ENCODE data around the gene MCM9.

MCM9 gene

DNA sequence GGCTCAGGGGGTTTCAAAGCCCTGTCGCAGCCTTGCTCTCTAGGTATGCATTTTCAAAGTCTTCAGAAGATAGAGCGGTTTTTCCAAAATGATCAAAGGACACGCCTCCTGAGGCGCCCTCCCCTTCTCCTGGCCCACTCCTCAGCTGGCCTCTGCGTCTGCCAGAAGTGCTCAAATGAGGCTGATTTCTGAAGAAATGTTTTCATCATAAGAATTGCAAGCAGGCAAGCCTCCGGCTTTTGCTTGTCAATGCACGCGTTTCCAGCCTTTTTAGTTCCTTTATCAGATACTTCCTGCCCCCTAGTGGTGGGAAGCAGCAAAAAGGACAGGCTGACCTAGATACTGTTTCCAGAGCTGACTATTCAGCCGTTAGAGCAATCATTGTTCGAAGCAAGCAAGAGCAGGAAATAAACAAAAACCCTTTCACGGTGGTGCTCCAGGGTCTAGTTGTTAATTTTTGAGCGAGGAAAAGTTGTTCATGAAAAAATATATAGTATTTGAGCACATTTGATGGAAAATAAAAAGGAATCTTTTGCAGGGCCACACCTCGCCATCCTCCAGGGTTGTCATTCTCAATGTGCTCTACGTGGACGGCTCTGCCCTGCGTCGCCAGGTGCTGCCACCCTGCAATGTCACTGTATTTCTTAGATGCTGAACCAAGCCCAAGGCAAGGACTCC, 134.4 kb downstream of the MCM9 start:
- DNase-seq (ENCODE audit: low spot score): peak; percentile 92

DNA sequence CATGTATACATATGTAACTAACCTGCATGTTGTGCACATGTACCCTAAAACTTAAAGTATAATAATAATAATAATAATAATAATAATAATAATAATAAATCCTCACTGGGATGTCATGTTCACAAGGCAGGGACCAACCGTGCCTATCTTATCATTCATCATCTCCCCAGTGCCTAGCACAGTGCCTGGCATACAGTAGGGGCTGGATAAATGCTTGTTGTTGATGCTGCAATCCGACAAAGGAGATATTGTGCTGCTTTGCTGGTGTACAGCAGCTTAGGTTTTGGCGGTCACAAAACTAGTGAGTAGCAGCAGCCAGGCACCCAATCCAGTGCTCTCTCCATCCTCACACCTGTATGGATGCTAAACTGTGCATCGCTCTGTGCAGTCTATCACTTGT, 135.1 kb downstream of the MCM9 start:
- no peak for DNase-seq (ENCODE audit: low spot score)

DNA sequence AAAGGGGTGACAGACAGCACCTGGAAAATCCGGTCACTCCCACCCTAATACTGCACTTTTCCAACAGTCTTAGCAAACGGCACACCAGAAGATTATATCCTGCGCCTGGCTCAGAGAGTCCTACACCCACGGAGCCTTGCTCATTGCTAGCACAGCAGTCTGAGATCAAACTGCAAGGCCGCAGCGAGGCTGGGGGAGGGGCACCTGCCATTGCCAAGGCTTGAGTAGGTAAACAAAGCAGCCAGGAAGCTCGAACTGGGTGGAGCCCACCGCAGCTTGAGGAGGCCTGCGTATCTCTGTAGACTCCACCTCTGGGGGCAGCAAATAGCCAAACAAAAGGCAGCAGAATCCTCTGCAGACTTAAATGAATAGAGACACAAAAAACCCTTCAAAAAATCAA, 138.4 kb downstream of the MCM9 start:
- DNase-seq (ENCODE audit: low spot score): peak; percentile 34

DNA sequence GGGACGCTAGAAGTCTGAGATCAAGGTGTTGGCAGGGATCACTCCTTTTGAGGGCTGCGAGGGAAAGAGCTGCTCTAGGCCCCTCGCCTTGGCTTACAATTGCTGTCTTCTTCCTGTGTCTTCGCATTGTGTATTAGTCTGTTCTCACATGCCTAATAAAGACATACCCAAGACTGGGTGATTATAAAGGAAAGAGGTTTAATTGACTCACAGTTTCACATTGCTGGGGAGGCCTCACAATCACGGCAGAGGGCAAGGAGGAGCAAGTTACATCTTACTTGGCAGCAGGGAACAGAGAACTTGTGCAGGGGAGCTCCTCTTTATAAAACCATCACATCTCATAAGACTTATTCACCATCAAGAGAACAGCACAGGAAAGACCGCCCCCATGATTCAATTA, 143.5 kb downstream of the MCM9 start:
- no peak for DNase-seq (ENCODE audit: low spot score)

DNA sequence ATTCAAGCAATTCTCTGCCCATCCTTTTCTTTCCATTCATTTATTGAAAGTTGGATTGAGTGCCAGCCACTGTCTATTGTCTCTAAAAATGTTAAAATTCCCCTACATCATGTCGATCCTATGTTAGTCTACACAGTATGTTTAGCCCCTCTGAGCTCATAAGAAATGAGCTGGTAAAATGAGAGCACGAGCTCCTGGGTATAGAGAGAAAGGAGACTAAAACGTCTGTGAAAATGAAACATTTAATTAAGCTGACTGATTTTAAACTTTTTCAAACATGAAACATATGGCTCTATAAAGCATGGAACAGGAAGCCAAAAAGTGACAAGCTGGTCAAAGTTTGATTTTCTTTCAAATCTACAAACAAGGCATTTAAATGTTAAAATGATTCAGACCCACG, 145.0 kb downstream of the MCM9 start:
- DNase-seq (ENCODE audit: low spot score): no peak

DNA sequence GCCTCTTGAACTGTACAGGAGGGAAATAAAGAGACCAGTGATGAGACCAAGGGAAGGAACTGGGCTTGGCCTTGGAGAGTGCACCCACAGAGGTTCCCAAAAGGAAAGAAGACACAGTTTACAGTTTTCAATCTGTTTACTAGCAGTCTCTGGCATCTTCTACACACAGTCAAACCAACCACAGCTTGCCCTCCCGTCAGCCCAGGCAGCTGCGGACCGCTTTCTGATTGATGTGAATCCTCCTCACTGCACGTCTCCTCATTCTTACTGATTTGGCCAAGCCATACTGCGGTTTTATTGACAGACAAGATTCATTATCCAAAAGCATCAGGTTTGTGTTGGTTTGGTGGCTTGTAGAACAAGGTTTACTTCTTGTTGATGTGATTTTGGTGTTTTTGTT, 145.5 kb downstream of the MCM9 start:
- no peak for DNase-seq (ENCODE audit: low spot score)

DNA sequence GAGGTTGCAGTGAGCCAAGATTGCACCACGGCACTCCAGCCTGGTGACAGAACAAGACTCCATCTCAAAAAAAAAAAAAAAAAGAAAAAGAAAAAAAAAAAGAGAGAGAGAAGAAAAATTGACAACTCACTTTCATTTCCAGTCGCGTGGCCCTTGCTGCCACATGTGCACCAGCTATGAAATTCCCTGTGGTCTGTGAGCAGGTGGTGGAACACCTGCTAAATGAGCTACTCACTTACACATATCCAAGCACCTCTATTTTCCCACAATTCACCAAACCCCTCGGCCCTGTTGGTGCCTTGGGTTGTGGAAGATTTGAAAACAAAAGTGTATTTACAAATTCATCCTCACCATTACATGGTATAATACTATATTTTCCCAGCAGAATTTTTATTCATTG, 146.3 kb downstream of the MCM9 start:
- no peak for DNase-seq (ENCODE audit: low spot score)

DNA sequence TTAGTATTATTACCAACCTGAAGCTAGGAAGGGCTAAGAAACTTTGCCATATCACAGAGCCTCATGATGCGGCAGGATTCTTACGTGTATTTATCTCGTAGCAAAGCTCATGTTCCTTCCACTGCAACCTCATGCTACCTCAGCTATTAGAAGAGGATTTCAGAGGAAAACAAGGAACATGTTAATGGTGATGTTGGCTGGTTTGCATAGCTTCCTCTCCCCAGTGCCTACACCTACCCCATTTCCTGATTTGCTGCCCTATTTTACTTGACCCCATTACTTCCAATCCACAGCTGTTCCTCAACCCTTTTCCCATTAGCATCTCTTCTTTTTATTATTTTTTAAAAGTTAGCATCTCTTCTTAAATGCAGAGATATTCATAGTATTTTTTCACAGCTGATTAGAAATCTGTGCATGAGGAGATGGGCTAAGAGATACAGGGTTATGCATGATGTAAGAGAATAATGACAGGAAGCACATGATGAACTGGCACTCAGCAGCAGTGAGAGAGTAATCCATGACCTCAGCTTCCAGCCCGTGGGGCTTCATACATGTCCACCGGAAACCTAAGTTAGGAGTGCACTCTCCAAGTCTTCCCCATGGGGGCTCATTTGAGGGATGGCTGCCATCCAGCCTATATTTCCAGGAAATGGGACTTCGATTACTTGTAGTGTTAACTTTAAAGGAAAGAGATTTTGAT, 147.1 kb downstream of the MCM9 start:
- no peak for DNase-seq (ENCODE audit: low spot score)

DNA sequence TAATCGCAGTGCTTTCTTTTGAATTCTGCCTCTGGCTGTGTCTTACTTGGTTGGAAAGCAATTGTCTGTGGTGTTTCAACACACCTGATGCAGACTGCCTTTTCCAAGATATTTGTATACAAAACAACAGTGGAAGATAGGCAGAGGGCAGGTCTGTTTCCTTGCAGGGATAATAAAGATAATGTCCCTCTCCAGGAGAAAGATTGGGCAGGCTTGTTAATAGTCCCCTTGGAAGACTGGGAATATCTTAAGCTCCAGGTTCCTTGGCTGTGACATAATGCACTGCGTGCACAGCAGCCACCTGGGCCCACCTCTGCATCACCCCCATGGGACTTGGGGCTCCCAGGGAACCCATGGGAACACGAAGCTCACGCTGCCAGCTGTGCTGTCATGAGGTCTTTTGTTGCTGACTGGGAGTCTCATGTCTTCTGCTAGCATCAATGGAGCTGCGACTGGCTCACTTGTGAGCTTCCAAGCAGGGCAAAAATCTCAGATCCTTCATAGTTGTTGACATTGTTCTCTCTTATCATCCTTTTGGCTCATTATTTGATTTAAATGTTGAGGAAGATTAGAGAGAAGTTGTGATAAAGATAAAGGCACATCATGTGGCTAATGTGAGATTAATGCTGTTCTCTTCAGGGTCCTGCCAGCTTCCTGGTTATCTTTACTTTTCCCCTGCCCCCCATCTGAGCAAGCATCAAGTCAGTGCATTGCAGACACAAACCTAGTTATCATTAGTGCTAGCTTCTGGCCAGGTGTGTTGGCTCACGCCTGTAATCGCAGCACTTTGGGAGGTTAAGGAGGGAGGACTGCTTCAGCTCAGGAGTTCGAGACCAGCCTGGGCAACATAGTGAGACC, 148.1 kb downstream of the MCM9 start:
- peak; percentile 12 for DNase-seq (ENCODE audit: low spot score)

DNA sequence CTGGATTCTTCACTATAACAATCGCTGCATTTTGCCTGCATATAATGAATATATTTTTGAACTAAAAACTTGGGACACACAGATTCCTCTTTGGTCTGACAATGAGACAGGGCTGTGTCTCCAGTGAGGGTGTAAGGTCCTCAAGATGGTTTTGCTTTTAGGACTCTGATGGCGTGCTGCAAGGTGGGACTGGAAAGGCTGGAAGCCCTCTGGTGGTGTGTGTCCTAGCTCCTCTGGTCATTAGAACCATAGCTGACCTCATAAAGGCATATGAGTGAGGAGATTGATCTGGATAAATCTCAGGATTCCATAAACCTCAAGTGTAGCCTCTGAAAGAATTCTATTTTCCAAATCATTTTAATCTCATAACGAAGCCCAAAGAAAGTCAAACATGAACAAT, 149.4 kb downstream of the MCM9 start:
- no peak for DNase-seq (ENCODE audit: low spot score)

DNA sequence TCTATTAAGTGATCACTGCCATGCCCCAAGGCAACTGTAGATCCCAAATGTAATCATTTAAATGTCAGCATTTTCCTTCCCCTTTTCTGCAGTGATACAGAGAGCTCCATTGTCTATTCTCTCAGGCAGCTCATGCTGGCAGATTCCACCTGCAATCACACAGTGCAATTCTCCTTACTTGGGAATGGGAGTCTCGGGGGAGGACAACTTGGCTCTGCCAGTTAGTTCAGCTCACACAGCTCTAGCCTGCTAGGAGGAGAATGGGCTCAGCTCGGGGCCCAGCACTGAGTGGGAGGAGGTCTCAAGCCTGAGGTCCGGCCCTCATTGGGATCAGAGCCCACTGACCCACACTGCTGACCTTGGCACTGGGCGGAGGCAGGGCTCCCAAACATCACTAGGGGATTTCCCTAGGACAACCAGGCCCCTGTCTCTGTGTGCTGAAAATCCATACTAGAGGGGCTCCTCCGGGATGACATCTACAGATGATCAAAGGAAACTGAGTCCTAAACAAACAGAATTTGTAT, 150.3 kb downstream of the MCM9 start:
- no peak for DNase-seq (ENCODE audit: low spot score)

DNA sequence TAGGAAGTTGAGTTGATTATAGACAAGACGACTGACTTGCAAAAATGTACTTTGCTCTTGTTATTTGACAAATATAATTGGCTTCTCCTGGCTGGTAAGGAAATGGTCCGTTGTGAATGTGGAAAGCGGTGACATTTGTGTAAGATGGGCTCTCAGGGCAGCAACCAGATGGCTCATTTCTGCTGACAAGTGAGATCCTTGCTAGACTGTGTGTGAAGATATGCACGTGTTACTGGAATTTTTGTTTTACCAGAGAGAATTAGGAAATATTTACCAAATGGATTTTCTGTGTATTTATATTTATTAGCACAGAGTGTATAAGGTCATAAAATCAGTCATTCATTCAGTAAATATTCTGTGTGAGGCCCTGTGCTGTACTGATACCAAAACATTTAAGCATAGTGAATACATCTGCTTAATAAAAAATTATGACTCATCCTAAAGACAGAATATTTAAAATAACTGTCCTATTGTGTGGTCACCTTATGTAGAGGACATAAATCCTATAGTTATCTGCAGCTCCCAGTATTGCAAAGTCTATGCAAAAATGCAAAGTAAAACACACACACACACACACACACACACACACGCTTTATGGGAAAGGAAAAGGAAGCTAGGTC, 150.9 kb downstream of the MCM9 start:
- no peak for DNase-seq (ENCODE audit: low spot score)

DNA sequence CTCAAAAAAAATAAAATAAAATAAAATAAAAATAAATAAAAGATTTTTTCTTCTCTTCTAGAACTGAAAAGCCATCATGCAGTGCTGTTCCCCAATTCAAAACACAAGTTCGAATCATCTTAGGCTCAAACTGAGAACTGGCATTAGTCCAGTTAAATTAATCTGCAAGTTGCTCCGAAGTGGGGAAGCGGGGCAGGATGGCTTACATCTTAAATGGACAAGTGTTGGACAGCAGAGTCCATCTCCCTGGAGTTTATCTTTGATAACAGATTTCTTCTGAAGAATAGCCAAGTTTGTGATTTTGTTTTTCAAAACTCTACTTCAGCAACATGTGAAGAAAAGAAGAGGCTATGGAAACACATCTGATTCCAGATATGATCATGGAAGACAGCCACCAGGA, 152.3 kb downstream of the MCM9 start:
- DNase-seq (ENCODE audit: low spot score): no peak

DNA sequence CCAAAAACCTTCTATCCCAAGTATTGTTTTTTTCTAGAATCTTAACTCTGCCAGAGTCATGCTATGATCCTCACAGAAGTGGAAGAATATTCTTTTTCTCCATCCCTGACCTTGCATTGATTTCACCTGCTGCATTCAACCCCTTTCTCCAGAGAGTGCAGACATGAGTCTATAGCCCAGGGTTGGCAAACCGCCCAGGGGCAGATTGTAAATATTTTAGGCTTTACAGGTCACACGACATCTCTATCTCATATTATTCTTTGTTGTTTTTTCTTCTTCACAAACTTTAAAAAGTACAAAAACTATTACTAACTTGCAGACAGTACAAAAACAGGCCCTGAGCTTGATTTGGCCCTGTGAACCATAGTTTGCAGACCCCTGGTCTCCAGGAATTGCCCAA, 153.1 kb downstream of the MCM9 start:
- no peak for DNase-seq (ENCODE audit: low spot score)

DNA sequence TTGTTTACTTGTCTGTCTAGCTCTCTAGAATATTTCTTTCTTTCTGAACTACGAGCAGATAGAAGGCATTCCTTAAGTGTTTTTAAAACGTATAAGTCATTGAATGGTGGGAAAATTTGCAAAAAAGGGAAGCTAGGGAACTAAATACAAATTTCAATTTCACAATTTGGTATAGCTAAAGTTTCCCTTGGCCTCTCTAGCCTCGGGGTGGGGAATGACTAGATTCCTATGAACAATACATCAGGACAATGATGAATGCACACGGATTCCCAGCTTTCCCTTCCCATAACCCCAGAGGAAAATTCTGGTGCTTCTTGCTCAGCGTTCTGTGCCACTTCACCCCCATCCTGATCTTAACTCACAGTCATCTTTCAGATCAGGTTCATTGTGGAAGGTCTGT, 154.3 kb downstream of the MCM9 start:
- no peak for DNase-seq (ENCODE audit: low spot score)

DNA sequence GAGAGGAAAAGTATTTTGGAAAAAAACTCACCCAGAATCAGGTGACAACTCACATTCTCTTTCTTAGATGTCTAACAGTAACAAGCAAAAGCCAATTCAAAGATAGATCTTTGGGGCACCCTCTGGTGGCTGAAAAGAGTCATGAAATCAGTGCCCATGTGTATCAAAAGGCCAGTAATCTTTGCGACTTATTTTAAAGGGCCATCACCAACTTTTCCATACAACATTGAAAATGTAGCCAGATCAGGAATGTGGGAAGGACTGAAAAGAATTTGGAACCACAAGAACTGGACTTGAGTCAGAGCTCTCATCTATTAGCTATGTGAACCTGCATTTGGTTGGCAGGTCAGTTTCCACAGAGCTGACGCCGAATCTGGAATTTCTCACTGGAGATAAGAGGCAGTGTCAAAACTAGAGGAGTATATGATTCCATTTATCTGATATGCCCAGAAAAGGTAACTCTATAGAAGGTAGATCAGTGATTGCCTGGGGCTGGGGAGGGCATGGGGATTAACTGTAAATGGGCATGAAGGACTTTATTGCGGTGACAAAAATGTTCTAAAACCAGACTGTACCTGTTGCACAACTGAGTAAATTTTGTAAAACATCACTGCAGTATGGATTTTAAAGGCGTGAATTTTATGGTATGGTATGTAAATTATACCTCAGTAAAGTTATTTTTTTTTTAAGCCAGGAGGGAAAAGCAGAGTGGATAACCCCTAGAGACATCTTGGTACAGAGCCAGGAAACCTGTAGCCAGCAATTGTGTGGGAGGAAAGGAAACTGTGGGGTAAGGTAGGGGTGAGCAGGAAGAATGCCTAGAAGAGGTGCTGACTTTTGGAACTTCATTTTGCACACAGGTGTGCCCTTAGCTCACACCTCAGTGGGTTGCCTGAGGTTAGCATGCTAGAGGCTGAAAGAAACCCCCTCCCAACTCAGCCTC, 158.1 kb downstream of the MCM9 start:
- DNase-seq (ENCODE audit: low spot score): peak; percentile 83

DNA sequence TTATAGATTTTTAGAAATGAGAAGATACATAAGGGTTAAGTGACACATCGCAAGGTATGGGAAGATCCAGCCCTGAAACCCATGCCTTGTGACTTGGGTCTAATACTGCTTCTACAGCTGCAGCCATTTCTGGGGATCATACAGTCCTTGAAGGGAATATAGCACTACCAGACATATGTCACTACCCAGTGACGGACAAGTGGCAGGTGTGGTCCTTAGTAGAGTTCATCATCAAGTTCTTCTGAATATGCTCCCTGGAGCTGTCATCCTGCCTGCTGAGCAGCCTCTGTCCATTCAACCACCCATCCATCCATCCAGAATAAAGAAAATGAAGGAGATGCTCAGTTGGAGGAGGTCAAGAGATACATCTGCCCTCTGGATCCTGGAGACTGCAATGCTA, 159.6 kb downstream of the MCM9 start:
- no peak for DNase-seq (ENCODE audit: low spot score)

DNA sequence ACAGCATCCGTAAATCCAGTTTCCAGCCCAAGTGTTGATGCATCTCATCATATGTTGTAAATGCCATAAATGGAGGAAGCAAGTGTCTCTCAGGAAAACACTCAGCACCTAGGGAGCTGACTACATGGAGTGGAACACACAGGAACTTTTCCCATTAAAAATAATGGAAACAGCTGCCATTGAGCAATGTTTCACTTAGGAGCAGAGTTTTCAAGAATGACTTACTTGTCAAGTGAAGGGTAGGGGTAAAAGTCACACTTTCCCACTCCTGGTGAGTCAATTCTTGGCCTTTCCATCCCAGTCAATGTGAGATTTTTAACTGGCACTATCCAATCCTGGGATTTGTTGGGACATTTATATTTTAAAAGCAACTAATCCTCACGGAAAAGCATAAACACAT, 160.4 kb downstream of the MCM9 start:
- no peak for DNase-seq (ENCODE audit: low spot score)

DNA sequence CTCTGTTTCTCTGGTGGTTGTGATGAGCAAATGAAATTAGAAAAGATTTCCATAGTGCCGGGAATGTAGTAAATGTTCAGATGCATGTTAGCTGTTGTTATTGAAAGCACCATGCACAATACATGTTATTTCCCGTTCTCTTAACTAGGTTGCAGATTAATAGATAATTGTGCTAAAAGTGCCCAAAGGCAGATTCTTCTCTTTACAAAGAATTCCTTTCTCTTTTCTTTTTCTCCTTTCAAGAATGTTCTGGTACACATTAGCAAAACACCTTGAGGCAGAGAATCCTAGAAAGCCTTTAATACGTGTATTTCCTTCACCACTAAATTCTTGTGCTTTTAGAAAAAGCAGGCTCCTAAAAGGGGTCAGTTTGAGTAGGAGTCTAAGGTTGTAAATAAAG, 162.1 kb downstream of the MCM9 start:
- no peak for DNase-seq (ENCODE audit: low spot score)

DNA sequence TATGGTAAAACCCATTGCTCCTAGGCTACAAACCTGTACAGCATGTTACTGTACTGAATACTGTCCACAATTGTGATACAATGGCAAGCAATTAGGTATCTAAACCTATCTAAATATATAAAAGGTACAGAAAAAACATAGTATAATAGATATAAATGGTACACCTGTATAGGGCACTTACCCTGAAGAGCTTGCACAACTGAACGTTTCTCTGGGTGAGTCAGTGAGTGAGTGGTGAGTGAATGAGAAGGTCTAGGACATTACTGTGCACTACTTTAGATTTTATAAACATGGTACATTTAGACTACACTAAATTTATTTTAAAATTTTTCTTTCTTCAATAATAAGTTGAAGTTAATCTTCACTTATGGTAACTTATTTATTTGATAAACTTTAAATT, 163.7 kb downstream of the MCM9 start:
- DNase-seq (ENCODE audit: low spot score): no peak

DNA sequence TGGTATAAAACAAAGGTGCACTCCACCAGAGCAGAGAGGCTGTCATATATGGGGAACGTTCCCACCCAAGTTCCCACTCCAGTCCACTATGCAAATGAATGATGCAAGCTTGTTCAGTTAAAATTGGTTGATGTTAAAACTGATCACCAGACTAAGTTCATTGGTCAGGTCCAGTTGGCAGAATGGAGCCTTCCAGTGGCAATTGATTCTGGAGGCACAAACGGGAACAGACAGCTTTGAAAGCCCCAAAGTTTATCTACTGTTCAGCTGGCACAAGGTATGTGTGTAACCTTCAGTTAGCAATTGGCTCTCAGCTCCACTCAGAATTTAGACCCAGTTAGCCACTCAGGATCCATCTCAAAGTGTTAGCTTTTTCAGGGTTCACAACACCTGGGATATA, 164.1 kb downstream of the MCM9 start:
- no peak for DNase-seq (ENCODE audit: low spot score)
